Smooth muscle cell of the umbilical artery (primary cell): ENCODE data around the gene OR5AU1. TPM values are rescaled to one million over a fixed set of nuclear protein-coding genes. Genes with fewer than 3 reads are reported as not detected.

Source experiments
- total RNA-seq: library from RNA; depleted of rRNA; stranded (reverse); fragments of >200 nt; gene quantifications from 2 replicates; pipeline ENCODE4 v1.2.3, GENCODE V29; 2014

OR5AU1 gene
- not detected in 2 replicates for total RNA-seq

DNA sequence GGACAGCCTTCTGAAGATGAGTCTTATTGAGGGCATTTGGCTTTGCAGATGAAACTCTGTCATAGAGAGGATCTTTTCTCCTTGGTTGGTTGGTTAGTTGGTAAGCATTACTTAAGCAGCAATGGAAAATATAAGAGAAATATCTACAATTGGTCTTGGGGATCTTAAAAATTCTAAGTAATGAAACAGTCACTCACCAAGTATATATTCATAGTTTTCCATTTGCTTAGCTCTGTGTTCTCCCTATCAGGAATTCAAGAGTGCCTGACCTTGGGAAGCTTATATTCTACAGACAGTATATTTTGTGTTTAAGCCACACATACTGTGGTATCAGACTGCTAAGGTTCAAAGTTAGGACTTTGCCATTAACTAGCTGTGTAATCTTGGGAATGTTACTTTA, at the start of gene OR5AU1:
Gene OR5AU1 (minus strand): TSS at position 101 of the 400 bp plus-strand sequence. CDS start 191 bp downstream, outside the sequence.

Other genes with a start within 250 kb of the OR5AU1 start
- gene RNASE2, start 200.6 kb downstream of the OR5AU1 start, total RNA-seq: not detected in 2 replicates
- gene METTL17, start 166.1 kb downstream of the OR5AU1 start, total RNA-seq: 36.1 and 48.1 TPM in 2 replicates
- 0.30 TPM in 1 of 2 replicates, not detected in the other for gene SLC39A2, start 156.8 kb downstream of the OR5AU1 start, total RNA-seq
- 0.37 and 0.89 TPM in 2 replicates for gene NDRG2, start 131.0 kb downstream of the OR5AU1 start, total RNA-seq
- gene TPPP2, start 125.8 kb downstream of the OR5AU1 start, total RNA-seq: not detected in 2 replicates
- gene RNASE13, start 121.3 kb downstream of the OR5AU1 start, total RNA-seq: not detected in 2 replicates
- not detected in 2 replicates for gene RNASE7, start 113.7 kb downstream of the OR5AU1 start, total RNA-seq
- gene RNASE8, start 98.2 kb downstream of the OR5AU1 start, total RNA-seq: not detected in 2 replicates
- 50.5 and 81.2 TPM in 2 replicates for gene ARHGEF40, start 85.8 kb downstream of the OR5AU1 start, total RNA-seq
- gene ZNF219, start 57.4 kb downstream of the OR5AU1 start, total RNA-seq: 4.8 and 6.0 TPM in 2 replicates
- gene TMEM253, start 55.0 kb downstream of the OR5AU1 start, total RNA-seq: not detected in 2 replicates
- gene HNRNPC, start 113.4 kb upstream of the OR5AU1 start, total RNA-seq: 597 and 614 TPM in 2 replicates
- not detected in 2 replicates for gene RPGRIP1, start 124.0 kb upstream of the OR5AU1 start, total RNA-seq
- 59.7 and 88.9 TPM in 2 replicates for gene SUPT16H, start 228.0 kb upstream of the OR5AU1 start, total RNA-seq